ENCODE data around the gene CNTN5.

DNA sequence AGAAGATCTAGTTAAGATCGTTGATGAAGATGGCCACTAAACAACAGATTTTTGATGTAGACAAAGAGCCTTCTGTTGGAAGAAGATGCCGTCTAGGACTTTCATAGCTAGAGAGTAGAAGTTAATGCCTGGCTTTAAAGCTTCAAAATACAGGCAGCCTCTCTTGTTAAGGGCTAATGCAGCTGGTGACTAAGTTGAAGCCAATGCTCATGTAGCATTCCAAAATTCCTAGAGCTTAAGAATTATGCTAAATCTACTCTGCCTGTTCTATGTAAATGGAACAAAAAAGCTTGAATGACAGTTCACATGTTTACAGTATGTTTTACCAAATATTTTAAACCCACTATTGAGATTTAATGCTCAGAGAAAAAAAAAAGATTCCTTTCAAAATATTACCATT, 492.6 kb downstream of the CNTN5 start:
- TF ChIP-seq, protein P1, sequence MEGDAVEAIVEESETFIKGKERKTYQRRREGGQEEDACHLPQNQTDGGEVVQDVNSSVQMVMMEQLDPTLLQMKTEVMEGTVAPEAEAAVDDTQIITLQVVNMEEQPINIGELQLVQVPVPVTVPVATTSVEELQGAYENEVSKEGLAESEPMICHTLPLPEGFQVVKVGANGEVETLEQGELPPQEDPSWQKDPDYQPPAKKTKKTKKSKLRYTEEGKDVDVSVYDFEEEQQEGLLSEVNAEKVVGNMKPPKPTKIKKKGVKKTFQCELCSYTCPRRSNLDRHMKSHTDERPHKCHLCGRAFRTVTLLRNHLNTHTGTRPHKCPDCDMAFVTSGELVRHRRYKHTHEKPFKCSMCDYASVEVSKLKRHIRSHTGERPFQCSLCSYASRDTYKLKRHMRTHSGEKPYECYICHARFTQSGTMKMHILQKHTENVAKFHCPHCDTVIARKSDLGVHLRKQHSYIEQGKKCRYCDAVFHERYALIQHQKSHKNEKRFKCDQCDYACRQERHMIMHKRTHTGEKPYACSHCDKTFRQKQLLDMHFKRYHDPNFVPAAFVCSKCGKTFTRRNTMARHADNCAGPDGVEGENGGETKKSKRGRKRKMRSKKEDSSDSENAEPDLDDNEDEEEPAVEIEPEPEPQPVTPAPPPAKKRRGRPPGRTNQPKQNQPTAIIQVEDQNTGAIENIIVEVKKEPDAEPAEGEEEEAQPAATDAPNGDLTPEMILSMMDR (conservative IDR thresholded peaks at IDR 0.05 in 1 of 2, IDR thresholded peaks at IDR 0.05 in 1 of 2; ENCODE audit: low read depth in 1 of 2, low read length in 2 of 2) = no peak
- no peak for TF ChIP-seq EZH2 (IDR thresholded peaks at IDR 0.05; ENCODE audit: low read length, missing control alignments)
